Esophagus (tissue), 2 donors: Measurements from ENCODE around the gene LEF1. TPM values are rescaled to one million over a fixed set of nuclear protein-coding genes. Genes with fewer than 3 reads are reported as not detected.
A peak's percentile ranks its signal among the peaks of the same experiment; 100 is the strongest.

ENCODE experiments used
- H3K27ac ChIP-seq, 2 donors: one replicate each; pipeline ENCODE4 v1.5.1; 2013; ENCODE audit warnings: low read depth in 2 of 2, mild to moderate bottlenecking in 2 of 2, inconsistent platforms in 1 of 2, low read length in 1 of 2, moderate library complexity in 1 of 2
- H3K27me3 ChIP-seq, 2 donors: one replicate each; pipeline ENCODE4 v1.6.1; 2013; ENCODE audit warnings: low read length in 2 of 2, control low read depth in 1 of 2, mild to moderate bottlenecking in 1 of 2; ENCODE audit not compliant: insufficient read depth in 2 of 2, control insufficient read depth in 1 of 2
- H3K36me3 ChIP-seq, 2 donors: one replicate each; pipeline ENCODE4 v1.6.1; 2013; ENCODE audit warnings: low read length in 1 of 2; ENCODE audit not compliant: control insufficient read depth in 2 of 2, insufficient read depth in 2 of 2
- H3K4me1 ChIP-seq, 2 donors: one replicate each; pipeline ENCODE4 v1.6.1; 2013; ENCODE audit warnings: low read length in 1 of 2; ENCODE audit not compliant: control insufficient read depth in 2 of 2, insufficient read depth in 2 of 2
- H3K4me3 ChIP-seq, 2 donors: one replicate each; pipeline ENCODE4 v1.5.1; 2013; ENCODE audit warnings: low read length in 2 of 2, mild to moderate bottlenecking in 2 of 2, low read depth in 1 of 2, moderate library complexity in 1 of 2
- H3K9me3 ChIP-seq, 2 donors: one replicate each; pipeline ENCODE4 v1.6.1; 2013; ENCODE audit warnings: mild to moderate bottlenecking in 2 of 2, low read depth in 1 of 2, low read length in 1 of 2, moderate library complexity in 1 of 2; ENCODE audit not compliant: control insufficient read depth in 2 of 2, insufficient read depth in 1 of 2
- WGBS, 2 donors: extraction: QIAGEN DNeasy Blood & Tissue Kit; methylation state at CpG; one replicate each; pipeline ENCODE4 v1.1.7; 2013; 5-methylcytosine and 5-hydroxymethylcytosine counted together
- polyA plus RNA-seq, 2 donors: library from polyadenylated mRNA; stranded (reverse); fragments of 200-250 nt; gene quantifications; one replicate each; pipeline ENCODE4 v1.2.3, GENCODE V29; 2013
- donor health status: healthy with polysubstance abuse.
- donor health status: Bipolar disorder and iron deficiency.

The LEF1 gene
- polyA plus RNA-seq, 2 donors: 4.6 to 7.4 TPM

- H3K27ac ChIP-seq: no peak overlapping the region
- H3K27me3 ChIP-seq: no peaks in the 10 kb centered on the region
- no peaks in the 10 kb centered on the region for H3K9me3 ChIP-seq
- 84% methylated on average over 1 of the region's 1 CpG for whole genome bisulfite sequencing, 2 donors
- H3K4me1 ChIP-seq: no peaks in the 10 kb centered on the region
- no peaks in the 10 kb centered on the region for H3K36me3 ChIP-seq
- no peak overlapping the region for H3K4me3 ChIP-seq
These were observed 15.8 kb upstream of the LEF1 start for GRCh38 chr4:108184453-108185049.

GRCh38 chr4:108181704-108182103, 13.0 kb upstream of the LEF1 start:
- no peaks in the 10 kb centered on the region for H3K27me3 ChIP-seq
- H3K4me1 ChIP-seq: no peaks in the 10 kb centered on the region
- WGBS, 2 donors: 82 to 95% methylated on average over 2 of the region's 2 CpGs
- no peaks in the 10 kb centered on the region for H3K36me3 ChIP-seq
- H3K9me3 ChIP-seq: no peaks in the 10 kb centered on the region
- H3K27ac ChIP-seq: no peak overlapping the region
- no peak overlapping the region for H3K4me3 ChIP-seq

- WGBS, 2 donors: 63 to 66% methylated on average over 1 of the region's 1 CpG
- Histone ChIP-seq H3K4me3 (no peak overlapping the region), H3K36me3 (no peaks in the 10 kb centered on the region), H3K27ac (no peak overlapping the region), H3K9me3 (no peaks in the 10 kb centered on the region), H3K27me3 (no peaks in the 10 kb centered on the region), H3K4me1 (no peaks in the 10 kb centered on the region)
These were observed 11.8 kb upstream of the LEF1 start for GRCh38 chr4:108180513-108180912.

GRCh38 chr4:108175966-108176365, 7.2 kb upstream of the LEF1 start:
- Histone ChIP-seq H3K27me3 (peaks cover 0 to 4% of the 10 kb centered on the region in 2 donors), H3K27ac (no peak overlapping the region), H3K4me1 (peaks cover 0 to 2% of the 10 kb centered on the region in 2 donors), H3K4me3 (no peak overlapping the region), H3K36me3 (no peaks in the 10 kb centered on the region), H3K9me3 (no peaks in the 10 kb centered on the region)
- WGBS, 2 donors: 56 to 61% methylated on average over 3 of the region's 3 CpGs

- peaks cover 0 to 4% of the 10 kb centered on the region in 2 donors for H3K27me3 ChIP-seq
- H3K4me3 ChIP-seq: no peak overlapping the region
- H3K36me3 ChIP-seq: no peaks in the 10 kb centered on the region
- H3K27ac ChIP-seq: no peak overlapping the region
- H3K4me1 ChIP-seq: peaks cover 0 to 2% of the 10 kb centered on the region in 2 donors
- no peaks in the 10 kb centered on the region for H3K9me3 ChIP-seq
These were observed 6.1 kb upstream of the LEF1 start for GRCh38 chr4:108174856-108175255.

GRCh38 chr4:108173599-108174057, 4.9 kb upstream of the LEF1 start:
- H3K9me3 ChIP-seq: no peaks in the 10 kb centered on the region
- peak overlapping the region; percentile 60 to 61 for H3K4me3 ChIP-seq
- 62 to 67% methylated on average over 11 of the region's 11 CpGs for WGBS, 2 donors
- H3K27me3 ChIP-seq: peaks cover 0 to 4% of the 10 kb centered on the region in 2 donors
- no peak overlapping the region for H3K27ac ChIP-seq
- H3K36me3 ChIP-seq: no peaks in the 10 kb centered on the region
- peaks cover 0 to 4% of the 10 kb centered on the region in 2 donors for H3K4me1 ChIP-seq

GRCh38 chr4:108172753-108173598, 4.2 kb upstream of the LEF1 start:
- Histone ChIP-seq H3K4me1 (peaks cover 0 to 4% of the 10 kb centered on the region in 2 donors), H3K27me3 (peaks cover 0 to 4% of the 10 kb centered on the region in 2 donors), H3K36me3 (no peaks in the 10 kb centered on the region), H3K9me3 (no peaks in the 10 kb centered on the region), H3K4me3 (peak overlapping the region; percentile 60 to 61), H3K27ac (peak overlapping the region; percentile 34 to 77)
- WGBS, 2 donors: 0 to 1% methylated on average over 66 to 77 of the region's 77 CpGs

GRCh38 chr4:108172231-108172752, 3.6 kb upstream of the LEF1 start:
- H3K4me1 ChIP-seq: peaks cover 0 to 4% of the 10 kb centered on the region in 2 donors
- H3K9me3 ChIP-seq: no peaks in the 10 kb centered on the region
- peak overlapping the region; percentile 60 to 61 for H3K4me3 ChIP-seq
- peaks cover 0 to 4% of the 10 kb centered on the region in 2 donors for H3K27me3 ChIP-seq
- 4 to 6% methylated on average over 42 to 43 of the region's 43 CpGs for WGBS, 2 donors
- H3K36me3 ChIP-seq: no peaks in the 10 kb centered on the region
- peak overlapping the region; percentile 34 to 77 for H3K27ac ChIP-seq

GRCh38 chr4:108171339-108172230, 2.9 kb upstream of the LEF1 start:
- Histone ChIP-seq H3K4me1 (peaks cover 0 to 5% of the 10 kb centered on the region in 2 donors), H3K4me3 (peak overlapping the region in 1 of 2 donors; percentile 60), H3K36me3 (no peaks in the 10 kb centered on the region), H3K9me3 (no peaks in the 10 kb centered on the region), H3K27ac (no peak overlapping the region), H3K27me3 (peaks cover 0 to 4% of the 10 kb centered on the region in 2 donors)
- WGBS, 2 donors: 12 to 28% methylated on average over 49 to 52 of the region's 52 CpGs
